B cell (primary cell): Measurements from ENCODE around the gene NFIC. TPM values are rescaled to one million over a fixed set of nuclear protein-coding genes. Genes with fewer than 3 reads are reported as not detected.

Experiments used
- ATAC-seq: fragments of 200-7000 bp; cut with Tn5 transposase; one replicate; pipeline ENCODE4 v1.10.0; 2021; ENCODE audit warnings: low read depth, mild to moderate bottlenecking, moderate number of reproducible peaks, moderate library complexity
- CTCF ChIA-PET: fragments of 350-600 bp; sonication (Branson Sonifier 250); formaldehyde crosslinking; loops from one replicate; lab custom pipeline; 2021; ENCODE audit warnings: antibody characterized with exemption, inconsistent platforms; lab: Charles Lee
- POLR2A ChIA-PET: fragments of 350-600 bp; sonication (Branson Sonifier 250); formaldehyde crosslinking; loops from one replicate; lab custom pipeline; 2021; ENCODE audit warnings: antibody characterized with exemption; lab: Charles Lee
- DNase-seq: peaks from one replicate; pipeline ENCODE4 v3.0.0; 2013
- H2AFZ ChIP-seq: 2 replicates; pipeline ENCODE4 v1.6.1; 2012; ENCODE audit warnings: mild to moderate bottlenecking, low read depth, low read length; ENCODE audit not compliant: insufficient read depth, poor library complexity, severe bottlenecking
- H3K27ac ChIP-seq, 2 donors: 1 replicate in 1 of 2; 2 replicates in 1 of 2; pipeline ENCODE4 v1.5.1; 2012 to 2013; ENCODE audit warnings: low read length in 2 of 2, mild to moderate bottlenecking in 2 of 2, moderate library complexity in 1 of 2
- H3K27me3 ChIP-seq, 4 experiments: fragments of 200-600 bp in 1 of 4; sonication (generic) in 1 of 4; replicated peaks in 1 of 4; 1 replicate in 2 of 4; 2 replicates in 2 of 4; pipeline versions ENCODE4 v1.6.1 to v1.7.0; 2013 to 2016; ENCODE audit warnings: low read length in 3 of 4, mild to moderate bottlenecking in 2 of 4, mixed read lengths in 1 of 4, moderate library complexity in 1 of 4; ENCODE audit not compliant: insufficient read depth in 4 of 4, control insufficient read depth in 3 of 4; ENCODE audit errors: control extremely low read depth in 1 of 4
- H3K36me3 ChIP-seq, 2 experiments: replicated peaks in 1 of 2; 1 replicate in 1 of 2; 2 replicates in 1 of 2; pipeline versions ENCODE4 v1.6.1 to v1.7.1; 2013; ENCODE audit warnings: low read length in 1 of 2; ENCODE audit not compliant: insufficient read depth in 2 of 2, control insufficient read depth in 1 of 2; ENCODE audit errors: control extremely low read depth in 1 of 2, extremely low read depth in 1 of 2
- H3K4me1 ChIP-seq, 2 donors: fragments of 200-600 bp in 1 of 2; sonication (generic) in 1 of 2; 1 replicate in 1 of 2; 2 replicates in 1 of 2; pipeline versions ENCODE4 v1.5.1 to v1.6.1; 2013 to 2017; ENCODE audit warnings: low read length in 2 of 2; ENCODE audit not compliant: control insufficient read depth in 2 of 2, insufficient read depth in 2 of 2
- H3K4me2 ChIP-seq: replicated peaks from 2 replicates; pipeline ENCODE3; 2012; ENCODE audit warnings: mild to moderate bottlenecking, low read depth, low read length; ENCODE audit not compliant: poor library complexity, severe bottlenecking
- H3K4me3 ChIP-seq, 5 experiments: fragments of 200-600 bp in 1 of 5; sonication (generic) in 1 of 5; 1 replicate in 3 of 5; 2 replicates in 2 of 5; pipeline versions ENCODE4 v1.5.1 to v1.7.0; 2011 to 2016; ENCODE audit warnings: low read length in 4 of 5, mild to moderate bottlenecking in 4 of 5, low read depth in 2 of 5, control low read depth in 1 of 5, moderate library complexity in 1 of 5; ENCODE audit not compliant: insufficient read depth in 1 of 5; ENCODE audit errors: control extremely low read depth in 1 of 5, extremely low read depth in 1 of 5
- H3K79me2 ChIP-seq: fragments of 200-600 bp; sonication (generic); one replicate; pipeline ENCODE4 v1.6.0; 2016; ENCODE audit warnings: low read length; ENCODE audit not compliant: control insufficient read depth, insufficient read depth
- H3K9ac ChIP-seq: fragments of 200-600 bp; sonication (generic); 2 replicates; pipeline ENCODE4 v1.6.1; 2017; ENCODE audit warnings: mild to moderate bottlenecking, low read length, moderate library complexity
- H3K9me3 ChIP-seq, 3 donors: one replicate each; pipeline versions ENCODE4 v1.6.1 to v1.7.1; 2013; ENCODE audit warnings: low read length in 2 of 3; ENCODE audit not compliant: control insufficient read depth in 2 of 3, insufficient read depth in 1 of 3; ENCODE audit errors: control extremely low read depth in 1 of 3
- H4K20me1 ChIP-seq: 2 replicates; pipeline ENCODE4 v1.6.0; 2012; ENCODE audit warnings: mild to moderate bottlenecking, low read length; ENCODE audit not compliant: insufficient read depth, control insufficient read depth, poor library complexity, severe bottlenecking
- H3K27ac Mint-ChIP-seq: one replicate; pipeline ENCODE4 v1.8.0; 2021; ENCODE audit warnings: mixed read lengths
- H3K27me3 Mint-ChIP-seq: one replicate; pipeline ENCODE4 v1.8.0; 2021; ENCODE audit warnings: mixed read lengths
- H3K4me1 Mint-ChIP-seq: one replicate; pipeline ENCODE4 v1.8.0; 2021; ENCODE audit warnings: mixed read lengths
- H3K4me3 Mint-ChIP-seq: one replicate; pipeline ENCODE4 v1.8.0; 2021; ENCODE audit warnings: mixed read lengths
- H3K9me3 Mint-ChIP-seq: one replicate; pipeline ENCODE4 v1.8.0; 2022; ENCODE audit warnings: mixed read lengths; ENCODE audit not compliant: insufficient read depth
- EZH2 ChIP-seq: IDR thresholded peaks from 2 replicates; pipeline ENCODE4 v1.6.1; 2012; ENCODE audit warnings: borderline replicate concordance, low read depth, mild to moderate bottlenecking, moderate library complexity, low read length; ENCODE audit not compliant: insufficient read depth, poor library complexity, severe bottlenecking
- WGBS: methylation state at CpG from one replicate; pipeline ENCODE4 v1.1.5; 2013; ENCODE audit warnings: missing lambda C conversion rate; ENCODE audit not compliant: insufficient coverage; 5-methylcytosine and 5-hydroxymethylcytosine counted together
- intact Hi-C: fragments of 100-400 bp; cut with micrococcal nuclease; formaldehyde crosslinking; loops from one replicate; pipeline ENCODE4 v1.10.0; 2022
- polyA plus RNA-seq: library from polyadenylated mRNA; depleted of rRNA; stranded (reverse); fragments of >200 nt; gene quantifications from 2 replicates; pipeline ENCODE4 v1.2.3, GENCODE V29; 2012
- total RNA-seq, 2 donors: library from RNA; stranded (reverse); fragments of 120-200 nt in 1 of 2; gene quantifications; 1 replicate in 1 of 2; 2 replicates in 1 of 2; pipeline versions ENCODE4 v1.2.3 to v1.2.4, GENCODE V29; 2013 to 2022
- TF ChIP-seq, protein P1 (sequence below): fragments of 200-600 bp; IDR thresholded peaks from one replicate; pipeline ENCODE4 v1.8.0; 2022; ENCODE audit warnings: antibody characterized with exemption, mild to moderate bottlenecking

NFIC gene
- total and polyA plus RNA-seq, 2 donors (not counting 1 experiment from before 2014, with no cell fraction given), result 3.8 to 23.6 TPM

DNA sequence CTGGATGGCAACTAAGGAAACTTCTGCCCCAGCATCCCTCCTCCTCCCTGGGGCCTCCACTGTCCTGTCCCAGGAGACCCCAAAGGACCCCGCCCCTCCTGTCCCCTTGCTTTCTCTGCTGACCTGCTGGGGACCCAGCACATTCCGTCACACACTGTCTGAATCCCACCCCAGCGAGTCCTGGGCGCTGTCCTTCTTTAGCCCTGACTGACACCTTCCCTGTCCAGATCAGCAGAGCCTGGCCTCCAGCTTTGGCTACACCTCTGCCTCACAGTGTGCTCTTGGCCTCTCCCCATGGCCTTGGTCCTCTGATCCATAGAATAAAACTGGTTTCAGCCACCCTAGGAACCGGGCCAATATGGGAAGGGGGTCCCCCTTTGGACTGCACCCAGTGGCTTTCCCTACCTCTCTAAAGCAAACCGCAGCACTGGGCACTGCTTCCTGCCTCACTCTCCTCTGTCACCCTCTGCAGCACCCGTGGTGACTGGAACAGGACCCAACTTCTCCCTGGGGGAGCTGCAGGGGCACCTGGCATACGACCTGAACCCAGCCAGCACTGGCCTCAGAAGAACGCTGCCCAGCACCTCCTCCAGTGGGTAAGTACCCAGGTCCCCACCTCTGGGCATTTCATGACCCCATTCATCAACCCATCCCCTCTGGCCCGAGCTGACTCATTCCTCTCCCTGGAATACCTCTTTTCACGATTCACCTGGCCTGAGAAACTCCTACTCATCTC is 67.6 kb downstream of the NFIC start:
- POLR2A ChIA-PET, result no interaction called here
- H3K4me1 ChIP-seq, result peaks cover 9 to 22% of the 10 kb centered on the region in 2 donors
- H3K36me3 ChIP-seq, result no peaks in the 10 kb centered on the region
- peak overlapping the region in 1 of 2 donors; percentile 96 for H3K27ac ChIP-seq
- H3K9me3 Mint-ChIP-seq, result no peaks in the 10 kb centered on the region
- peak overlapping the region; percentile 94 for H2AFZ ChIP-seq
- peak overlapping the region; percentile 90 for H3K4me2 ChIP-seq
- ATAC-seq (no peak), DNase-seq (no peak)
- H3K9me3 ChIP-seq, result peaks cover 0 to 6% (median 0%) of the 10 kb centered on the region in 3 donors
- peak overlapping the region; percentile 81 for H3K9ac ChIP-seq
- intact Hi-C loops, result loop anchor here (2.0 kb wide), 1 partner anchor 73 kb away; no protein-coding TSS in a partner anchor
- peak overlapping the region in 3 of 5 experiments; percentile 69 to 79 (median 78) for H3K4me3 ChIP-seq
- WGBS, result 90% methylated on average over 11 of the region's 11 CpGs
- no peaks in the 10 kb centered on the region for H4K20me1 ChIP-seq
- CTCF ChIA-PET, result interaction anchor here (0.6 to 1.4 kb wide), 4 partner anchors 13 to 151 kb away, joined by 3 to 4 read pairs (median 3); no protein-coding TSS in a partner anchor
- peak overlapping the region; percentile 100 for H3K4me3 Mint-ChIP-seq
- no peaks in the 10 kb centered on the region for H3K27me3 Mint-ChIP-seq
- peaks cover 13% of the 10 kb centered on the region for H3K4me1 Mint-ChIP-seq
- H3K27me3 ChIP-seq, result no peaks in the 10 kb centered on the region
- no peak for TF ChIP-seq EZH2
- TF ChIP-seq, protein P1, sequence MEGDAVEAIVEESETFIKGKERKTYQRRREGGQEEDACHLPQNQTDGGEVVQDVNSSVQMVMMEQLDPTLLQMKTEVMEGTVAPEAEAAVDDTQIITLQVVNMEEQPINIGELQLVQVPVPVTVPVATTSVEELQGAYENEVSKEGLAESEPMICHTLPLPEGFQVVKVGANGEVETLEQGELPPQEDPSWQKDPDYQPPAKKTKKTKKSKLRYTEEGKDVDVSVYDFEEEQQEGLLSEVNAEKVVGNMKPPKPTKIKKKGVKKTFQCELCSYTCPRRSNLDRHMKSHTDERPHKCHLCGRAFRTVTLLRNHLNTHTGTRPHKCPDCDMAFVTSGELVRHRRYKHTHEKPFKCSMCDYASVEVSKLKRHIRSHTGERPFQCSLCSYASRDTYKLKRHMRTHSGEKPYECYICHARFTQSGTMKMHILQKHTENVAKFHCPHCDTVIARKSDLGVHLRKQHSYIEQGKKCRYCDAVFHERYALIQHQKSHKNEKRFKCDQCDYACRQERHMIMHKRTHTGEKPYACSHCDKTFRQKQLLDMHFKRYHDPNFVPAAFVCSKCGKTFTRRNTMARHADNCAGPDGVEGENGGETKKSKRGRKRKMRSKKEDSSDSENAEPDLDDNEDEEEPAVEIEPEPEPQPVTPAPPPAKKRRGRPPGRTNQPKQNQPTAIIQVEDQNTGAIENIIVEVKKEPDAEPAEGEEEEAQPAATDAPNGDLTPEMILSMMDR, result no peak
- H3K27ac Mint-ChIP-seq, result peak overlapping the region; percentile 99
- H3K79me2 ChIP-seq, result peaks cover 14% of the 10 kb centered on the region
